GM23338 (cell line): Measurements from ENCODE around the gene YBEY. TPM values are rescaled to one million over a fixed set of nuclear protein-coding genes. Genes with fewer than 3 reads are reported as not detected.

Experiments
- ATAC-seq: fragments of 200-7000 bp; cut with Tn5 transposase; 3 replicates; pipeline ENCODE4 v1.9.1; 2020
- DNase-seq: peaks from one replicate; pipeline ENCODE4 v3.0.0-alpha.2; 2015; ENCODE audit warnings: low spot score
- H2AFZ ChIP-seq: fragments of 200-600 bp; sonication (generic); 2 replicates; pipeline ENCODE4 v1.8.0; 2016; ENCODE audit warnings: antibody characterized with exemption, mild to moderate bottlenecking, moderate library complexity
- H3F3A ChIP-seq: fragments of 200-600 bp; sonication (generic); replicated peaks from 2 replicates; pipeline ENCODE4 v1.8.0; 2017; ENCODE audit warnings: antibody characterized with exemption, mixed run types, low read depth
- H3K27ac ChIP-seq: fragments of 200-600 bp; sonication (generic); 2 replicates; pipeline ENCODE4 v1.6.1; 2016; ENCODE audit warnings: low read depth
- H3K27me3 ChIP-seq: fragments of 200-600 bp; sonication (generic); 2 replicates; pipeline ENCODE4 v1.8.0; 2016; ENCODE audit warnings: mild to moderate bottlenecking, mixed run types, moderate library complexity; ENCODE audit not compliant: insufficient read depth
- H3K36me3 ChIP-seq: fragments of 200-600 bp; sonication (generic); 2 replicates; pipeline ENCODE4 v1.8.0; 2016; ENCODE audit warnings: mild to moderate bottlenecking; ENCODE audit not compliant: insufficient read depth
- H3K4me1 ChIP-seq: fragments of 200-600 bp; sonication (generic); 2 replicates; pipeline ENCODE4 v1.8.0; 2016; ENCODE audit warnings: mild to moderate bottlenecking, moderate library complexity; ENCODE audit not compliant: insufficient read depth
- H3K4me2 ChIP-seq: fragments of 200-600 bp; sonication (generic); 2 replicates; pipeline ENCODE4 v1.7.1; 2017; ENCODE audit warnings: mixed run types
- H3K4me3 ChIP-seq: fragments of 200-600 bp; sonication (generic); 2 replicates; pipeline ENCODE4 v1.6.1; 2016; ENCODE audit warnings: mixed run types
- H3K79me2 ChIP-seq: fragments of 200-600 bp; sonication (generic); replicated peaks from 2 replicates; pipeline ENCODE4 v1.8.0; 2017; ENCODE audit warnings: mild to moderate bottlenecking; ENCODE audit not compliant: insufficient read depth
- H3K9me2 ChIP-seq: fragments of 200-600 bp; sonication (generic); 2 replicates; pipeline ENCODE4 v1.8.0; 2017; ENCODE audit not compliant: insufficient read depth
- H4K20me1 ChIP-seq: fragments of 200-600 bp; sonication (generic); replicated peaks from 2 replicates; pipeline ENCODE4 v1.8.0; 2017; ENCODE audit warnings: mild to moderate bottlenecking; ENCODE audit not compliant: insufficient read depth
- H3K27ac Mint-ChIP-seq: 2 replicates; pipeline ENCODE4 v1.8.0; 2020; ENCODE audit warnings: inconsistent platforms, mild to moderate bottlenecking, moderate library complexity, mixed read lengths
- H3K27me3 Mint-ChIP-seq: 3 replicates; pipeline ENCODE4 v1.8.0; 2022; ENCODE audit warnings: low read depth, mild to moderate bottlenecking, moderate library complexity, mixed read lengths, inconsistent platforms; ENCODE audit not compliant: insufficient read depth, poor library complexity
- H3K36me3 Mint-ChIP-seq: 3 replicates; pipeline ENCODE4 v1.8.0; 2021; ENCODE audit warnings: low read depth, mild to moderate bottlenecking, inconsistent platforms, moderate library complexity, mixed read lengths
- H3K4me1 Mint-ChIP-seq: 3 replicates; pipeline ENCODE4 v1.8.0; 2020; ENCODE audit warnings: mild to moderate bottlenecking, inconsistent platforms, mixed read lengths
- H3K4me3 Mint-ChIP-seq: 3 replicates; pipeline ENCODE4 v1.8.0; 2021; ENCODE audit warnings: moderate library complexity, mild to moderate bottlenecking, inconsistent platforms, mixed read lengths
- H3K9me3 Mint-ChIP-seq: 3 replicates; pipeline ENCODE4 v1.8.0; 2020; ENCODE audit warnings: moderate library complexity, mild to moderate bottlenecking, inconsistent platforms, mixed read lengths
- CREB1 ChIP-seq: fragments of 250-450 bp; sonication (Bioruptor Pico); IDR thresholded peaks from 2 replicates; pipeline ENCODE4 v1.5.0; 2020; ENCODE audit warnings: low read depth, mild to moderate bottlenecking, moderate library complexity
- ETS1 ChIP-seq: IDR thresholded peaks from 2 replicates; pipeline ENCODE4 v1.6.1; 2016; ENCODE audit warnings: antibody characterized with exemption
- JUNB ChIP-seq: IDR thresholded peaks from one replicate; pipeline ENCODE4 v1.6.1; 2016; ENCODE audit warnings: antibody characterized with exemption; ENCODE audit not compliant: unreplicated experiment
- POLR2AphosphoS5 ChIP-seq: IDR thresholded peaks from 2 replicates; pipeline ENCODE4 v1.6.1; 2016; ENCODE audit warnings: antibody characterized with exemption, low read depth
- REST ChIP-seq: IDR thresholded peaks from one replicate; pipeline ENCODE4 v1.6.1; 2018; ENCODE audit warnings: antibody characterized with exemption; ENCODE audit not compliant: unreplicated experiment
- ZNF114 ChIP-seq: fragments of 250-450 bp; sonication (Bioruptor Pico); IDR thresholded peaks from 2 replicates; pipeline ENCODE4 v1.5.0; 2020; ENCODE audit warnings: mild to moderate bottlenecking, moderate library complexity
- polyA plus RNA-seq: library from polyadenylated mRNA; unstranded; fragments of >200 nt; fragmentation: Nextera tagmentation; extraction: Ambion mirVana; gene quantifications from 2 replicates; pipeline ENCODE4 v1.2.1, GENCODE V29; 2016
- total RNA-seq: library from RNA; depleted of rRNA; stranded (reverse); fragments of >200 nt; shearing (Covaris generic); gene quantifications from 2 replicates; pipeline ENCODE4 v1.2.3, GENCODE V29; 2014

YBEY gene
- total and polyA plus RNA-seq, 2 experiments from 2014 or later, result 28.1 to 31.8 TPM

GRCh38 chr21:46291561-46291960 is 5.4 kb downstream of the YBEY start:
- no peak for ATAC-seq
- no peaks in the 10 kb centered on the region for H4K20me1 ChIP-seq
- H3K4me3 ChIP-seq, result no peak overlapping the region
- no peak for DNase-seq
- Mint-ChIP-seq H3K36me3 (peaks cover 24% of the 10 kb centered on the region), H3K4me3 (no peak overlapping the region), H3K4me1 (peaks cover 37% of the 10 kb centered on the region), H3K27me3 (peaks cover 8% of the 10 kb centered on the region), H3K27ac (no peak overlapping the region), H3K9me3 (no peaks in the 10 kb centered on the region)
- TF ChIP-seq JUNB (no peak), ZNF114 (CRISPR knock-in tag) (no peak)
- no peaks in the 10 kb centered on the region for H3K9me2 ChIP-seq
- H3K27ac ChIP-seq, result no peak overlapping the region
- H3K36me3 ChIP-seq, result peaks cover 6% of the 10 kb centered on the region; the same call in 1 of the 2 replicates
- H3K4me1 ChIP-seq, result peaks cover 24% of the 10 kb centered on the region
- H3F3A ChIP-seq, result peaks cover 23% of the 10 kb centered on the region
- peaks cover 21% of the 10 kb centered on the region for H3K79me2 ChIP-seq
- no peak overlapping the region for H3K4me2 ChIP-seq
- H3K27me3 ChIP-seq, result no peaks in the 10 kb centered on the region
- H2AFZ ChIP-seq, result no peak overlapping the region

GRCh38 chr21:46294647-46295176 is 8.6 kb downstream of the YBEY start:
- Mint-ChIP-seq H3K27me3 (peaks cover 25% of the 10 kb centered on the region), H3K4me1 (peaks cover 18% of the 10 kb centered on the region), H3K36me3 (peaks cover 29% of the 10 kb centered on the region), H3K4me3 (no peak overlapping the region), H3K27ac (no peak overlapping the region), H3K9me3 (peaks cover 13% of the 10 kb centered on the region; the same call in 2 of the 3 replicates)
- no peak overlapping the region for H3K4me3 ChIP-seq
- DNase-seq, result no peak
- H3F3A ChIP-seq, result peaks cover 7% of the 10 kb centered on the region; the same call in 1 of the 2 replicates
- peaks cover 5% of the 10 kb centered on the region for H3K79me2 ChIP-seq
- no peak for ATAC-seq
- H2AFZ ChIP-seq, result no peak overlapping the region
- no peak overlapping the region for H3K4me2 ChIP-seq
- H3K36me3 ChIP-seq, result peaks cover 6% of the 10 kb centered on the region; the same call in 1 of the 2 replicates
- no peak overlapping the region for H3K27ac ChIP-seq
- H3K4me1 ChIP-seq, result no peaks in the 10 kb centered on the region; the same call in 1 of the 2 replicates
- no peak for TF ChIP-seq REST
- no peak for TF ChIP-seq JUNB
- TF ChIP-seq ZNF114 (CRISPR knock-in tag), result no peak
- TF ChIP-seq POLR2AphosphoS5, result no peak
- peaks cover 8% of the 10 kb centered on the region for H3K27me3 ChIP-seq
- H3K9me2 ChIP-seq, result no peaks in the 10 kb centered on the region
- H4K20me1 ChIP-seq, result no peaks in the 10 kb centered on the region

GRCh38 chr21:46295177-46295770 is 9.1 kb downstream of the YBEY start:
- H3K9me2 ChIP-seq, result no peaks in the 10 kb centered on the region
- no peak overlapping the region for H3K27ac Mint-ChIP-seq
- no peak overlapping the region for H2AFZ ChIP-seq
- ATAC-seq, result peak; percentile 9
- H4K20me1 ChIP-seq, result no peaks in the 10 kb centered on the region
- peaks cover 6% of the 10 kb centered on the region; the same call in 1 of the 2 replicates for H3K36me3 ChIP-seq
- H3F3A ChIP-seq, result peaks cover 7% of the 10 kb centered on the region; the same call in 1 of the 2 replicates
- H3K36me3 Mint-ChIP-seq, result peaks cover 34% of the 10 kb centered on the region
- H3K4me2 ChIP-seq, result peak overlapping the region; percentile 55; the same call in 1 of the 2 replicates
- H3K9me3 Mint-ChIP-seq, result peaks cover 16% of the 10 kb centered on the region; the same call in 2 of the 3 replicates
- no peak overlapping the region for H3K27ac ChIP-seq
- no peaks in the 10 kb centered on the region; the same call in 1 of the 2 replicates for H3K4me1 ChIP-seq
- H3K27me3 ChIP-seq, result peaks cover 8% of the 10 kb centered on the region
- DNase-seq, result peak; percentile 22
- peaks cover 16% of the 10 kb centered on the region for H3K4me1 Mint-ChIP-seq
- no peak overlapping the region for H3K4me3 Mint-ChIP-seq
- no peak overlapping the region for H3K4me3 ChIP-seq
- peaks cover 25% of the 10 kb centered on the region for H3K27me3 Mint-ChIP-seq
- peaks cover under 1% of the 10 kb centered on the region; the same call in 1 of the 2 replicates for H3K79me2 ChIP-seq
- no peak for TF ChIP-seq REST
- no peak for TF ChIP-seq ETS1
- no peak for TF ChIP-seq CREB1
- TF ChIP-seq ZNF114 (CRISPR knock-in tag), result no peak
- no peak for TF ChIP-seq POLR2AphosphoS5
